Activated CD4-positive, alpha-beta T cell treated with anti-CD3 and anti-CD28 coated beads, Interleukin-10, Interleukin-2, amounts not matched to agents 100 ng/mL and 50 ng/mL, durations not matched to agents 16 hours and 8 hours (primary cell): ENCODE results near the gene CAVIN3.
"Not testable (repeated sequence)": the region's sequence is repeated elsewhere in the genome, so short reads cannot be mapped to it uniquely, and the experiment has no call there.

Experiments
- DNase-seq: peaks from one replicate; pipeline ENCODE4 v3.0.0-alpha.2; 2020

Gene CAVIN3

DNA sequence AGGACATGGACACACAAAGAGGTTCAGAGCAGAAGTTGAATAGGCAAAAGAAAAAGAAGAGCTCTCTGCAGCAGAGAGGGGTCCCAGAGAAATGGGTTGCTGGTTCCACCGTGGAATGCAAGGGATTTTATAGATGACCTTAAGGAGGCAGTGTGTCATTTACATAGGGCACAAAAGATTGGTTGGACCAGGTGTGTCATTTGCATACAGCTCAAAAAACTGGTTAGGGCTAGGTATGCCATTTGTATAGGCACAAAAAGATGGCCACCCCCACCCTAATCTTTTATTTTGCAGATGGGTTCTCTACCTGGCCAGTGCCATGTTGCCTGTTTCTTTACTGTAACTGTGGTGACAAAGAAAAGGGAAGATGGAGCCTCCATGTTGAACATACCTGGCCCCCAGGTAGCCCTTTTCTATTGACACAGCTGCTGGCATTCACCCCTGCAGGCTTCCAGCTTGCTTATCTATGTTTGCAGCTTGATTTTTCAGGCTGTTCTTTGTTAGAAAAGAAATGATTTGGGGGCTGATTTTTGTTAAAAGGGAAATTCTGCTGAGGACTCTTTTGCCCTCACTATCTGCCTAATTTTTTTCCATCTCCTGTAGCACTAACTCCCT, 3.1 kb upstream of the CAVIN3 start:
- DNase-seq = no peak

DNA sequence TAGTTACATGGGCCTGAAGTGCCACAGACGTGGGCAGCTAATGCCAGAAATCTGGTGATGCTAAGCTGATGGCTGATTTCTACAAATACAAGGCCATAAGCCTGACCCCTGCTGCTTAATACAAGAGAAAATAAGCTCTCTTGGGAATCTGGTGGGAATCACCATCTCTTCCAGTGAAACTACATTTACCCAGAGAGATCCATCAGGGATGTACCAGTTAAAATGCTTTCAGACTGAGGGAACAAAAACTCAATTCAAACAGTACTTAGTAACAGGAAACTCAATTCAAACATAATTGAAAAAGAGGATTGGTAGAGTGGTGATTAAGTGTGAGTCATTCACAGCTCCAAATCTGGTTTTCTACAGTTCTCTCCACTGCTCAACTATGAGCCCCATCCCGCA, 1.7 kb upstream of the CAVIN3 start:
- peak; percentile 54 for DNase-seq

- DNase-seq = no peak
Measured at GRCh38 chr11:6321356-6321755, 1.1 kb upstream of the CAVIN3 start.

DNA sequence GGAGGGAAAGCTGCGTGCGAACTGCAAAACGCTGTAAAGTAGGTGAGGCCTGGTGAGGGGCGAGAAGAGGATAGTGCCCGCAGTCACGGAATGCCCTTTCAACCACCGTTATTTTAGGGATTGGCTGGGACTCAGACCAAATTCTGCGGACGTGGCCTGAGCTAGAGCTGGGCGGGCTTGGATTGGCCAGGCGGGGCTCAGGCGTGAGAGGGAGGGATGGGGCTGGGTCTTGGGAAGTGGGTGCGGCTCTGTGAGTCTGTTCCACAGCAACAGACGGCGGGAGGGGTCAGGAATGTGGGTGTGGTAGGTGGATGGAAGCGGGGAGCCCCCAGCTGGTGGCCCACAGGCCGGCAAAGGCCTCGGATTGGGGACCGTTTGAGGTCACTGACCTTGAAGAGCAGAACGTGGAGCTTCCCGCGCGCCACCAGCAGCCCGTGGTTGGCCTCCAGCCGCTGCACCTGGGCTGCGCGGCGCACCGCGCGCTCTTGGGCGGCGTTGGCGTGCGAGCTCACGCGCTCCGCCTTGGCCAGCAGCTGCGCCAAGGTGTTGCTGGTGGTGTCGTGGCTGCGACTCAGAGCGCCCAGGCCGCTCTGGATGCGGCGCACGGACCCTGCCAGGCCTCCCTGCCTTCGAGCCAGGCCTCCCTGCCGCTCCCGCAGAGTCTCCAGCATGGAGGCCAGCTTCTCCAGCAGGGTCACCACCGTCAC, 444 bp downstream of the CAVIN3 start:
- peak; percentile 79 for DNase-seq

- peak; percentile 2 for DNase-seq
Measured at GRCh38 chr11:6319001-6319703, 1.1 kb downstream of the CAVIN3 start.

- DNase-seq = no peak
Measured at GRCh38 chr11:6318204-6318603, 2.1 kb downstream of the CAVIN3 start.

- peak; percentile 64 for DNase-seq
Measured at GRCh38 chr11:6315811-6316425, 4.4 kb downstream of the CAVIN3 start.

GRCh38 chr11:6312106-6312505, 8.2 kb downstream of the CAVIN3 start:
- DNase-seq = no peak

DNA sequence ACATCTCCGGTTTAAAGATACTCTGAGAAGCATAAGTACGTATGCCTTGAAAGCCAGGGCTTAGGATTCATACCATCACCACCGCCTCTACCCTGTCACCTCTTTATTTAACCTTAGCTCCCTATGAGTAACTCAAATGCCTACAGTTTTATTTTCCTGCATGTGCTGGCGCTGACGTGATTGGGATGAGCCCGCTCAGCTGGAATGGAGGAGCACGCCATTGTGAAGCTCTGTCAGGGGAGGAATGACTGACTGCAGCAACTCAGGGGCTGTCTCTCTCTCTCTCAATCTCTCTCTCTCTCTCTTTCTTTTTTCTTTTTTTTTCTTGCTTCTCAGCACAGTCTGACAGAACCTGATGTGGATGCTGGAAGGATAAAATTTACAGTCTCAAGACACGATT, 12.4 kb downstream of the CAVIN3 start:
- DNase-seq = no peak

- DNase-seq = no peak
Measured at GRCh38 chr11:6305297-6305696, 15.0 kb downstream of the CAVIN3 start.

- DNase-seq = no peak
Measured at GRCh38 chr11:6303661-6304060, 16.6 kb downstream of the CAVIN3 start.

- DNase-seq = no peak
Measured at GRCh38 chr11:6301096-6301495, 19.2 kb downstream of the CAVIN3 start.

DNA sequence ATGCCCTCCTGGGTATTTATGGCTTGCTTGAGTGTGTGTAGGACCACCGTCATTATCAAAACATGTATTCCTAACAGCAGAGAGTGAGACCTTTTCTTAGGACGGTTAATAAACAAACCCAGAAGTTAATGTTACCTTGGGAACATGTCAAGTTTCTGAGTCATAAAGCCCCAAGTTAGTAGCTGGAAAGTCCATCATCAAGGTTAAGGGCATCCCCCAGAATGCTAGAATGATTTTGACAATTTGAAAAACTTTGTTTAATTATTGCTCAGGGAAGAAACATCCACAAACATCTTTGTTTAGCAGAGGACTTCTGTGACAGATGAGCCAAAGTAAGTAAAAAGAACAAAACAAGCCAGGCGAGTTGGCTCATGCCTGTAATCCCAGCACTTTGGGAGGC, 20.0 kb downstream of the CAVIN3 start:
- DNase-seq = no peak

GRCh38 chr11:6298605-6299004, 21.7 kb downstream of the CAVIN3 start:
- peak; percentile 28 for DNase-seq

GRCh38 chr11:6297831-6298230, 22.5 kb downstream of the CAVIN3 start:
- peak; percentile 7 for DNase-seq

GRCh38 chr11:6285019-6285418, 35.3 kb downstream of the CAVIN3 start:
- DNase-seq = no peak

DNA sequence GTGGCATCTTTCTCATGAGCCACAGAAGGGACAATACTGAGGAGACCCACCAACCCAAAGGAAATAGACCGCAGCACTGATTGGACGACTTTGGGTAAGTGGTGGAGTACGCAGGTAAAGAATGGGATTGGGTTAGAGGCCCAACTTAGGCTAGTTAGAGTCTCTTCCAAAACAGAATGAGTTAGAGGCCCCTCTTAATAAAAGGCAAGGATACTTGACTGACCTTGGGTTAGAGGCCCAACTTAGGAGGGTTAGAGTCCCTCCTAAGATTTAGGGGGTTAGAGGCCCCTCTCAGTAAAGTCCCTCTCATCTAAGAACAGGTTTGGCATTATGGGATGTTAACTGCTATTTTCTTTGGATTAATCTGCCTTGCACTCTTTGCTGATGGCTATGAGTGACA, 36.1 kb downstream of the CAVIN3 start:
- no peak for DNase-seq

DNA sequence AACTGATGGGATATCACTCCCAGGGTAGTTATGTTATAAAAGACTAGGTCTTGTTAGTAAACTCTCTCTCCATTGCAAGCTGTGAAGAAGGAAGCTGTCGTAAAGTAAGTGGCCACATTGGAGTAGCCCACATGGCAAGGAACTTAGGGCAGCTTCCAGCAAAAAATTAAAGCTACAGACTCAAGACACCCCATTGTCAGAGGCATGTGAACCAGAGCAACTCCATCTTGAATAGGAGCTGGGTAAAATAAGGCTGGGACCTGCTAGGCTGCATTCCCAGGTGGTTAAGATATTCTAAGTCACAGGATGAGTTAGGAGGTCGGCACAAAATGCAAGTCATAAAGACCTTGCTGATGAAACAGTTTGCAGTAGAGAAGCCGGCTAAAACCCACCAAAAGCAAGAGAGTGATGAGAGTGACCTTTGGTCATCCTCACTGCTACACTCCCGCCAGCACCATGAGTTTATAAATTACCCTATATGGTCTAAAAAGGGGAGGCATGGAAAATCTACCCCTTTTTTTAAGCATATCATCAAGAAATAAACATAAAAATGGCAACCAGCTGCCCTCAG, 36.8 kb downstream of the CAVIN3 start:
- no peak for DNase-seq

DNA sequence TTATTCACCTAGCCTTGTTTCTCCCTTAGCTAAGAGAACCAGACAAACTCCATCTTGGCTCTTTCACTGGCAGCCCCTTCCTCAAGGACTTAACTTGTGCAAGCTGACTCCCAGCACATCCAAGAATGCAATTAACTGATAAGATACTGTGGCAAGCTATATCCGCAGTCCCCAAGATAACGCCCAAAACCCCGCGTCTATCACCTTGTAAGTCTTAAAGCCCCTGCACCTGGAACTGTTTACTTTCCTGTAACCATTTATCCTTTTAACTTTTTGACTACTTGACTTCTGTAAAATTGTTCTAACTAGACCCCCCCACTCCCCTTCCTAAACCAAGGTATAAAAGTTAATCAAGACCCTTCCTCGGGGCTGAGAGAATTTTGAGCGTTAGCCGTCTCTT, 39.5 kb downstream of the CAVIN3 start:
- not testable (repeated sequence) for DNase-seq

DNA sequence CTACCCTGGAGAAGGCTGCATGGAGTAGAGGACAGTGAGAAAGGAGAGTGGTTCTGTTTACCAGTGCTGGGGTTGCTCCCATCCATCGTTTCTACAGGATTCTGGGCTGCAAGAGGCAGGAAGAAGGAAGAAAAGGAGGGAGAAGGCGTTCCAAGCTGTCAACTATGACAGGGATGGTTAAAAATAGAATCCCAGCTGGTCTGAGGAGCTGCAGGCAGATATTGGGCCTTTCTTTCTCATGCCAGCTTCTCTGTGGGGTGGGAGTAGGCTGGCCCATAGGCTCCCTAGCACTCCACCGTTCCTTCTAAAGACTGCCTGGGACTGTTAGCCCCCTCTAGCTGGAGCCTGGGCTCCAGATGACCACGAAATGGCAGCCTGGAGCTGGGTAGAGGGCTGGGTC, 47.1 kb downstream of the CAVIN3 start:
- DNase-seq = no peak

DNA sequence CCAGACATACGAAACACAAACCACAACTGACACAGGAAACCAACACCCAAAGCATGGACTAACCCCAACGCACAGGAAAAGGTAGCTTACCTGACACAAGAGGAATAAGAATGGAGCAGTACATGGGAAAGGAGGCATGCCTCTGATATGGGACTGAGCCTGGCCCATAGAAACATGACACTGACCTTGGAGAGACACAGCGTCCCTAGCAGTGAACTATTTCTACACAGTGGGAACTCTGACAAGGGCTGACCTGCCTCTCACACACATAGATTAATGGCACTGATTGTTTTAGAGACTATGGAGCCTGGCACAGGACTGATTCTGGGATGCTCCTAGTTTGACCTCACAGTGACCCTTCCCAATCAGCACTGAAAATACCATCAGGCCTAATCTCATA, 48.7 kb downstream of the CAVIN3 start:
- DNase-seq = no peak

DNA sequence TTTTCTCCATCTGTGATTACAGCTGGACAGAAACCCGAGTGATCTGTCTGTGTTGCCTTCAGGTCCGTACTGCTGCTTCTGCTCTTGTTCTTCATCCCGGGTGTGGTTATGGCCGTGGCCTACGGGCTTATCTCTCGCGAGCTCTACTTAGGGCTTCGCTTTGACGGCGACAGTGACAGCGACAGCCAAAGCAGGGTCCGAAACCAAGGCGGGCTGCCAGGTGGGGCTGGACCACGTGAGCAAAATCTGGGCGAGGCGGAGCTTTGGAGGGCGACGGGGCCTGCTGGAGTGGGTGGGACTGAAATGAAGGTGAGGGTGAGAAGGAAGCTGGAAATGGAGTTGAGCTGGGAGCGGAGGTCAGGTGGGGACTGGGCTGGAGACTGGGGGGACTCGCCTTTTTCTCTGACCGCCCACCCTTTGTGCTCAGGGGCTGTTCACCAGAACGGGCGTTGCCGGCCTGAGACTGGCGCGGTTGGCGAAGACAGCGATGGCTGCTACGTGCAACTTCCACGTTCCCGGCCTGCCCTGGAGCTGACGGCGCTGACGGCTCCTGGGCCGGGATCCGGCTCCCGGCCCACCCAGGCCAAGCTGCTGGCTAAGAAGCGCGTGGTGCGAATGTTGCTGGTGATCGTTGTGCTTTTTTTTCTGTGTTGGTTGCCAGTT, 49.6 kb downstream of the CAVIN3 start:
- DNase-seq = no peak

DNA sequence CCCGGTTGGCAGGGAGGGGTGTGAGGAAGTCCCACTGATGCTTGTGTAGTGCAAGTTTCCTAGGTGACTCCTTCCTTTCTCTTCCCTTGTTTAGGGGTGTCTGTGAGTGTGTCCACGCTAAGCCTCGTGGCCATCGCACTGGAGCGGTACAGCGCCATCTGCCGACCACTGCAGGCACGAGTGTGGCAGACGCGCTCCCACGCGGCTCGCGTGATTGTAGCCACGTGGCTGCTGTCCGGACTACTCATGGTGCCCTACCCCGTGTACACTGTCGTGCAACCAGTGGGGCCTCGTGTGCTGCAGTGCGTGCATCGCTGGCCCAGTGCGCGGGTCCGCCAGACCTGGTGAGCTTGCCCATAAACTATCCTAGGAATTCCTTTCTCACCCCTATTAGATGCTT, 50.3 kb downstream of the CAVIN3 start:
- no peak for DNase-seq
